K562 (cell line): Measurements from ENCODE around the gene SLC4A2. TPM values are rescaled to one million over a fixed set of nuclear protein-coding genes. Genes with fewer than 3 reads are reported as not detected.
A peak's percentile ranks its signal among the peaks of the same experiment; 100 is the strongest.

Experiments used
- BACH1 ChIP-seq: fragments of 200-800 bp; sonication (Bioruptor generic); IDR thresholded peaks from 2 replicates; pipeline ENCODE4 v1.6.1; 2016; ENCODE audit warnings: missing genetic modification characterization, missing compliant biosample characterization
- GTF2F1 ChIP-seq: IDR thresholded peaks from 2 replicates; pipeline ENCODE4 v1.6.1; 2011; ENCODE audit warnings: low read depth, low read length, improper control_type of control experiment
- HEY1 ChIP-seq: fragments of 250-450 bp; sonication (Bioruptor Pico); IDR thresholded peaks from 2 replicates; pipeline ENCODE4 v1.5.0; 2020; ENCODE audit warnings: mild to moderate bottlenecking, moderate library complexity, borderline replicate concordance
- ILK ChIP-seq: fragments of 450-650 bp; IDR thresholded peaks from 2 replicates; pipeline ENCODE4 v1.6.1; 2016; ENCODE audit warnings: missing genetic modification characterization, low read depth, mild to moderate bottlenecking, missing compliant biosample characterization, moderate library complexity, borderline replicate concordance
- MAFK ChIP-seq: IDR thresholded peaks from 2 replicates; pipeline ENCODE4 v1.6.1; 2011; ENCODE audit warnings: low read length, improper control_type of control experiment
- PTRF ChIP-seq: fragments of 450-650 bp; IDR thresholded peaks from 2 replicates; pipeline ENCODE4 v1.6.1; 2016; ENCODE audit warnings: mild to moderate bottlenecking, missing genetic modification characterization, missing compliant biosample characterization
- SMAD2 ChIP-seq: fragments of 150-350 bp; IDR thresholded peaks from 2 replicates; pipeline ENCODE4 v1.6.1; 2014; ENCODE audit warnings: low read depth, mild to moderate bottlenecking, low read length
- SNRNP70 ChIP-seq: fragments of 200-400 bp; formaldehyde crosslinking; optimal IDR thresholded peaks from 2 replicates; pipeline ENCODE3; 2017; ENCODE audit warnings: low read depth, low read length
- TRIM28 ChIP-seq: fragments of 450-650 bp; IDR thresholded peaks from 2 replicates; pipeline ENCODE4 v1.6.1; 2017
- USF2 ChIP-seq: sonication (generic); formaldehyde crosslinking; IDR thresholded peaks from 2 replicates; pipeline ENCODE4 v1.5.0; 2020; ENCODE audit warnings: missing genetic modification reagents
- YY1 ChIP-seq, 3 experiments: IDR thresholded peaks; 2 replicates each; pipeline ENCODE4 v1.6.1; 2011; ENCODE audit warnings: low read length in 2 of 3, mild to moderate bottlenecking in 2 of 3, moderate library complexity in 2 of 3, borderline replicate concordance in 1 of 3, control low read depth in 1 of 3, low read depth in 1 of 3; ENCODE audit not compliant: insufficient read depth in 3 of 3, insufficient replicate concordance in 2 of 3, control insufficient read depth in 1 of 3, insufficient read length in 1 of 3; ENCODE audit errors: extremely low read depth in 1 of 3
- ZNF124 ChIP-seq: sonication (generic); formaldehyde crosslinking; IDR thresholded peaks from 2 replicates; pipeline ENCODE4 v1.8.1; 2022; ENCODE audit warnings: missing genetic modification reagents
- ZNF23 ChIP-seq: fragments of 250-450 bp; sonication (Bioruptor Pico); IDR thresholded peaks from 2 replicates; pipeline ENCODE4 v1.4.0; 2020; ENCODE audit warnings: mild to moderate bottlenecking
- polyA plus RNA-seq, 8 experiments: library from polyadenylated mRNA; depleted of rRNA in 4 of 8; stranded (reverse) in 5 of 8; unstranded in 3 of 8; fragments of >200 nt; fragmentation: Nextera tagmentation in 2 of 8; fragmentation: Illumina TruSeq in 1 of 8; extraction: Ambion mirVana in 2 of 8; extraction: Trizol in 1 of 8; gene quantifications; 2 replicates each; pipeline versions ENCODE4 v1.2.1 to v1.2.3, GENCODE V29; 2011 to 2014; ENCODE audit warnings: inconsistent platforms in 1 of 8, missing spikeins in 1 of 8
- total RNA-seq, 7 experiments: library from RNA; depleted of rRNA in 6 of 7; stranded (reverse); fragments of >200 nt in 6 of 7; fragmentation: Illumina TruSeq in 2 of 7; extraction: Trizol in 2 of 7; gene quantifications; 2 replicates each; pipeline versions ENCODE4 v1.2.1 to v1.2.3, GENCODE V29; 2011 to 2021; ENCODE audit warnings: low replicate concordance in 1 of 7
- TF ChIP-seq, protein P1 (sequence below), 2 experiments: fragments of 450-650 bp; formaldehyde crosslinking in 1 of 2; IDR thresholded peaks; 2 replicates each; pipeline versions ENCODE4 v1.4.0 to v1.6.1; 2014 to 2020; ENCODE audit warnings: mild to moderate bottlenecking in 2 of 2, borderline replicate concordance in 1 of 2, low read depth in 1 of 2
- TF ChIP-seq, protein P2 (sequence below), 2 experiments: fragments of 250-450 bp in 1 of 2; fragments of 450-650 bp in 1 of 2; sonication (Bioruptor Pico) in 1 of 2; IDR thresholded peaks; 2 replicates each; pipeline versions ENCODE4 v1.6.1 to v1.8.0; 2016 to 2021; ENCODE audit warnings: mild to moderate bottlenecking in 2 of 2, moderate library complexity in 2 of 2, missing compliant biosample characterization in 1 of 2, missing genetic modification characterization in 1 of 2
- TF ChIP-seq, protein P3 (sequence below): sonication (generic); formaldehyde crosslinking; IDR thresholded peaks from 2 replicates; pipeline ENCODE4 v1.8.1; 2022; ENCODE audit warnings: missing genetic modification reagents

SLC4A2 gene
- total and polyA plus RNA-seq, 9 of the 15 experiments (the other 6 are each of a cell fraction or from before 2014, with no cell fraction given), result 11.4 to 375 (median 130) TPM

DNA sequence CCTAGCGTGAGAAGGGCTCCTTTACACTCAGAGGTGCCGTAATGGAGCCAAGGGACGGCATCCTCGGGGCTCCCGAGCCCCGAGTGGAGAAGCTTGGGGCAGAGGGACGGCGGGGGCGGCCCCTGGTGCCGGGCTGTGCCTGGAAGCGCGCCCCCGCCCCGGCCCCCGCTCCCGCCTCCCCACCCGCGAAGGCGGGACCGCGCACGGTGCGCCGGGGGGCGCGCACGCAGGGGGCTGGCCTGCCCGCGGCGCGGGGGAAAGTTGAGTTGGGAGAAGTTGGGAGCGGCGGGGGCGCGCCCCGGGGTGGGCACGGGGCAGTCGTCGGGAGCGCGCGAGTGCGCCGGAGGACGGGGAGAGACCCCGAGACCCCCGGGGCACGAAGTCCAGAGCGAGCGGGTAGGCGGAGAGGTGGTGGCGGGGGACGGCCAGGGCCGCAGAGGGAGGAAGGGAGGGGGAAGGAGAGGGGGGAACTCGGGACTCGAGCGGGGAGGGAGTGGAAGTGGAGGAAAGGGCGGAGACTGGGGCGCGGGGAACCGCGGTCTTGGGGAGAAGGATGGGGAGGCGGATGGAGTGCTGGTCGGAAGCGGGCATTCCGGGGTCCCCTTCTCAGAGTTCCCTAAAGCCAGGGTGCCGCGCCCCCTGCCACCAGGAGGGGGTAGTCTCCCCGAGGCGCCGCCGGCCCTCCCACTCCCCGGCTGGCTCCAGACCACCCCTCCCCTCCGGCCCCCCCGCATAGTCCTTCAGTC, at the start of gene SLC4A2 (continued):
- TF ChIP-seq, protein P1, sequence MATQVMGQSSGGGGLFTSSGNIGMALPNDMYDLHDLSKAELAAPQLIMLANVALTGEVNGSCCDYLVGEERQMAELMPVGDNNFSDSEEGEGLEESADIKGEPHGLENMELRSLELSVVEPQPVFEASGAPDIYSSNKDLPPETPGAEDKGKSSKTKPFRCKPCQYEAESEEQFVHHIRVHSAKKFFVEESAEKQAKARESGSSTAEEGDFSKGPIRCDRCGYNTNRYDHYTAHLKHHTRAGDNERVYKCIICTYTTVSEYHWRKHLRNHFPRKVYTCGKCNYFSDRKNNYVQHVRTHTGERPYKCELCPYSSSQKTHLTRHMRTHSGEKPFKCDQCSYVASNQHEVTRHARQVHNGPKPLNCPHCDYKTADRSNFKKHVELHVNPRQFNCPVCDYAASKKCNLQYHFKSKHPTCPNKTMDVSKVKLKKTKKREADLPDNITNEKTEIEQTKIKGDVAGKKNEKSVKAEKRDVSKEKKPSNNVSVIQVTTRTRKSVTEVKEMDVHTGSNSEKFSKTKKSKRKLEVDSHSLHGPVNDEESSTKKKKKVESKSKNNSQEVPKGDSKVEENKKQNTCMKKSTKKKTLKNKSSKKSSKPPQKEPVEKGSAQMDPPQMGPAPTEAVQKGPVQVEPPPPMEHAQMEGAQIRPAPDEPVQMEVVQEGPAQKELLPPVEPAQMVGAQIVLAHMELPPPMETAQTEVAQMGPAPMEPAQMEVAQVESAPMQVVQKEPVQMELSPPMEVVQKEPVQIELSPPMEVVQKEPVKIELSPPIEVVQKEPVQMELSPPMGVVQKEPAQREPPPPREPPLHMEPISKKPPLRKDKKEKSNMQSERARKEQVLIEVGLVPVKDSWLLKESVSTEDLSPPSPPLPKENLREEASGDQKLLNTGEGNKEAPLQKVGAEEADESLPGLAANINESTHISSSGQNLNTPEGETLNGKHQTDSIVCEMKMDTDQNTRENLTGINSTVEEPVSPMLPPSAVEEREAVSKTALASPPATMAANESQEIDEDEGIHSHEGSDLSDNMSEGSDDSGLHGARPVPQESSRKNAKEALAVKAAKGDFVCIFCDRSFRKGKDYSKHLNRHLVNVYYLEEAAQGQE (IDR thresholded peaks at IDR 0.05; ENCODE audit: borderline replicate concordance), result no peak
- TF ChIP-seq, protein P1 (CRISPR knock-in tag; IDR thresholded peaks at IDR 0.05; ENCODE audit: low read depth), result no peak
- TF ChIP-seq ZNF23 (CRISPR knock-in tag) (no peak), SMAD2 (no peak), HEY1 (no peak), PTRF (tag) (no peak), GTF2F1 (no peak), USF2 (CRISPR knock-in tag) (no peak), SNRNP70 (no peak), YY1 (IDR thresholded peaks at IDR 0.05; ENCODE audit: borderline replicate concordance in 1 of 3, control insufficient read depth in 1 of 3, extremely low read depth in 1 of 3, insufficient read depth in 3 of 3, insufficient read length in 1 of 3, insufficient replicate concordance in 2 of 3, low read depth in 1 of 3, low read length in 2 of 3) (no peak), BACH1 (no peak; the same call in 1 of the 2 replicates), TRIM28 (peak; percentile 19; the same call in 1 of the 2 replicates), MAFK (no peak), ZNF124 (CRISPR knock-in tag) (no peak), ILK (tag) (no peak)
- TF ChIP-seq, protein P2, sequence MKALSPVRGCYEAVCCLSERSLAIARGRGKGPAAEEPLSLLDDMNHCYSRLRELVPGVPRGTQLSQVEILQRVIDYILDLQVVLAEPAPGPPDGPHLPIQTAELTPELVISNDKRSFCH (CRISPR knock-in tag; IDR thresholded peaks at IDR 0.05), result no peak
- TF ChIP-seq, protein P2 (tag; IDR thresholded peaks at IDR 0.05), result no peak
- TF ChIP-seq, protein P3, sequence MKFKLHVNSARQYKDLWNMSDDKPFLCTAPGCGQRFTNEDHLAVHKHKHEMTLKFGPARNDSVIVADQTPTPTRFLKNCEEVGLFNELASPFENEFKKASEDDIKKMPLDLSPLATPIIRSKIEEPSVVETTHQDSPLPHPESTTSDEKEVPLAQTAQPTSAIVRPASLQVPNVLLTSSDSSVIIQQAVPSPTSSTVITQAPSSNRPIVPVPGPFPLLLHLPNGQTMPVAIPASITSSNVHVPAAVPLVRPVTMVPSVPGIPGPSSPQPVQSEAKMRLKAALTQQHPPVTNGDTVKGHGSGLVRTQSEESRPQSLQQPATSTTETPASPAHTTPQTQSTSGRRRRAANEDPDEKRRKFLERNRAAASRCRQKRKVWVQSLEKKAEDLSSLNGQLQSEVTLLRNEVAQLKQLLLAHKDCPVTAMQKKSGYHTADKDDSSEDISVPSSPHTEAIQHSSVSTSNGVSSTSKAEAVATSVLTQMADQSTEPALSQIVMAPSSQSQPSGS (CRISPR knock-in tag), result no peak
